TTC549 (cell line): ENCODE results near the gene CCDC127.

Experiments
- FAIRE-seq: peaks from 2 replicates; lab custom pipeline; 2012; peaks lifted over from hg19 to GRCh38; lab: Jason Lieb, UNC

CCDC127 gene

DNA sequence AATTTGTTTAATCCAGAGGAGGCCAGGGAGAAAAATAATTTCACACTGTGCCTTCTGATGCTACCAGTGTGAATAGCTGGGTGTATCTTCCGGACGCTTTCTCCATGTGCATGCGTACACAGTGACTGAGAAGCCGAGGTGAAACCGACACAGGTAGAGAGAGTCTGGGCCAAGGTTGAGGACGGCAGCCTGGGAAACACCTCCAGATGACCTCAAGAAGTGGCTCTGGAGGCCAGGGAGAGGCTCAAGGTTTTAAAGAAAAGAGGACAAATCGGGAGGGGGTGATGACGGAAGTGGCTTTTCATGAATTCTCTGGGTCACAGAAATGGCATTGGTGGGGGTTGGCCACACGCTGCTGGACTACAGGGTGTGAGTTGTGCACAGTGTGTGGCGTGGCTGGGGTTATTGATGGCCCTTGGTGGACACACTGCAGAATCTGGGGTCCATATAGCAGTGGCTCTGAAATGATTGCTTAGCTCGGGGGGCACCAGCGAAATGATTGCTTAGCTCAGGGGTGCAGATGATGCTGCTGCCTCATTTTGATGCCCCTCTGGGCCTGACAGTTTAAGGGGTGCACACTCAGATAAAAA is 60.7 kb downstream of the CCDC127 start:
- FAIRE-seq: no peak

DNA sequence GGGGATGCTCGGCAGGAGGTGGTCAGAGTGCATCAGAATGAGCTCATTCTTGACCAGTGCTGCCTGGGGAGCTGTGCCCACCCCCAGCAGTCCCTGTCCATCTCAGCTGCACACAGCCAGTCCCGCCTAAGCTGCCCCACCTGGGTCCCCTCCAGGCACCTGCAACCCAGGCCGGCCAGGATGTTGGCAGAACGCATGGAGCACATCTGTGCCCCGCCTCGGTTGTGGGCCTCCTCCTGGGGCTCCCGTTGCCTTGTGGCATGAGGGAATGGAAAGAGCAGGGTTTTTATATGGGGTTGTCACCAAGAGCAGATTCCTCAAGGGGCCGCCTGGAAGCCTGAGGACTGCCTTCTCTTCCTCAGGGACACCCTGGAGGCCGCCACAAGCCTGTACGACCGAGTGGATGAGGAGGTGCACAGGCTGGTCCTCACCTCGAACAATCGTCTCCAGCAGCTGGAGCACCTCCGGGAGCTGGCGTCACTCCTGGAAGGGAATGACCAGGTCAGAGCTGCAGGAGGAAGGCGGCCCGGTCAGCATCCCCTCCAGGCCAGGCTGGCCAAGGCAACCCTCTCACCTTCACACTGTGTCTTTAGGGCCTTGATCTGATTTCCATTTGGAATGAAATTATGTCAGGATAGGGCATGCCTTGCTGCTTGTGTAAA is 61.4 kb downstream of the CCDC127 start:
- FAIRE-seq: no peak

DNA sequence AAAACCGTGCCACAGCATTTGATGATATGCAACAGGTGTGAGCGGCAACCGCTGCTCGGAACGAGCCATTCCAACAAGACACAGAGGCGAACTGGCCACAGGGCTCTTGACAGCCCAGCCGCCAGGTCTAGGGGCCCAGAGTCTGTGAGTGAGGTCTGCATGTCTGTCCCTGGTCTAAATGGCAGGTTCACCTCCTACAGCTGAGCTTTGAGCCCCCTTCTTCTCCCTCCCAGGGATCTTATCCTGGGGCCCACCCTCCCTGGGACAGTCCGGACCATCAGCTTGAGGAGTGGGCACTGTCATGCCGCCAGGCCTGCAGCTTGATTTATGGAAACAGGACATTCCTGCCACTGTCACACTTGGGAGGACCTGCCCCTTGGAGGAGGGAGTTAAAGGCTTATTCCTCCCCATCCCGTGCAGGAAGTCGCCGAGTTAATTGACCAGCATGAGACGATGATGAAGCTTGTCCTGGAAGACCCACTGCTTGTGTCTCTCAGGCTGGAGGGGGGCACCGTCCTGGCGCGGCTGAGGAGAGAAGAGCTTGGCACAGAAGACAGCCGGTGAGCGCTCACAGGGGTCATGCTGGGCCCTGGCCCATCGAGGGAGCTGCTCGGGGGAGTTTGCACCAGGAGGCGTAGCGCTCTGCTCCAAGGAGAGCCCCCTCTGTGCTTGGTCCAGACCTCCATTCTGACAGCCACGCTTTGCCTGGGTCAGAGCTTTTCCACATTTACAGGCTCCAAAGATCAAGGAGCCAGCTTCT is 62.1 kb downstream of the CCDC127 start:
- FAIRE-seq: no peak

DNA sequence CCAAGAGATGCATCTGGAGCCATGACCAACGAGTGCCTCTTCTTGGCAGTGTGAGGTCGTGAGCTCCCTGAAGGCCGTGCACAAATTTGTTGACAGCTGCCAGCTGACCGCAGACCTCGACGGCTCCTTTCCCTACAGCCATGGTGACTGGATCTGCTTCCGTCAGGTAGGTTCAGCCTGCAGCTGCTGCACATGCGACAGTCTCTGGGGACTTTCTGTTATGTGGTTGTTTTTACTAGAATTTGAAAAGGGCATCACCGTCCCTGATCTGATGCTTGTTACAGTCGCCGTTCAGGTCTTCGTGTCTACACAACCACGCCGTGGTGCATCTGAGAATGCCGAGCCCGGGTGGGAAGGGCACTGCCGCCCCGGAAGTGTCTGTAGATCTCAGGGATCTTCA is 63.1 kb downstream of the CCDC127 start:
- no peak for FAIRE-seq

DNA sequence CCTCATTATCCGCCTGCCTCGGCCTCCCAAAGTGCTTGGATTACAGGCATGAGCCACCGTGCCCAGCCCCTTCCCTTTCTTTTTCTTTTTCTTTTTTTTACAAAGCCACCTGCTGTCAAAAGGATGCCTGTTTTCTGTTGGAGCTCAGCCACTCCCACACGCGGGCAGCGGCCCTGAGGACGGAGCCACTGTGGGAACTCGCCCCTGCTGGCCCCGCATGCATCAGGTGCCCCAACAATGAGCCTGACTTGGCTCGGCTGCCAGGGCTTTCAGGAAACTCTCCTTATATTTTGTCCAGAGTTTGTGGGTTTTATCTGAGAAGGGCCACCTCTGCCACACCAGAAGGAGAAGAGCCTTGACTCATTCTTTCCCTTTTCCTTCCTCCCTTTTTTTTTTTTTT is 63.7 kb downstream of the CCDC127 start:
- no peak for FAIRE-seq

DNA sequence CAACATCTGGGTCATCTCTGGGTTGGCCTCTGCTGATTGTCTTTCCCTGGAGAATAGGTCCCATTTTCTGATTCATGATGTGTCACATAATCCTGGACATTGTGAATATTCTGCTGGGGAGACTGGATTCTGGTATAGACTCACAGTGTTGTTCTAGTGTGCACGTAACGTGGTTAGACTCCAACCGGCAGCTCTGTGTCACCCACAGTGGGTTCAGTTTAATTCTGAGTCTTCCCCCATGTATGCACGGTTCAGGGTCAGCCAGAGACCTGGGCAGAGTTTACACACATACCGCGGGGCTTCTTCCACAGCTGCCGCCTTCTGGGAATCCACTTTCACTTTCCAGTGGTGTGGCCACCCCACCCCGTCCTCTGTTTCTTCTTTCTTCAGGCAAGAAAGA is 64.7 kb downstream of the CCDC127 start:
- FAIRE-seq: no peak

DNA sequence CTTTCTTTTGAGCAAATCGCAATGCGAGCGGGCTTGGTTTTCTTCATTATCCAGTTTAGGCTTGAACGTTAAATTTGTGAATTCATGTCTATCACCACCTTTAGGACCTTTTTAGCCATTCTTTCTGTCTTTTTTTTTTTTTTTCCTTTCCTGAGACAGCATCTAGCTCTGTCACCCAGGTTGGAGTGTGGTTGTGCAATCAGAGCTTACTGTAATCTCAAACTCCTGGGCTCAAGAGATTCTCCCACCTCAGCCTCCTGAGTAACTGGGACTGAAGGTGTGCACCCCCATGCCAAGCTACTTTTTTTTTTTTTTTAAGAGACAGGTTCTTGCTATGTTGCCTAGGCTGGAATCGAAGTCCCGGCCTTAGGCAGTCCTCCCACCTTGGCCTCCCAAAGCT is 65.9 kb downstream of the CCDC127 start:
- FAIRE-seq: no peak

DNA sequence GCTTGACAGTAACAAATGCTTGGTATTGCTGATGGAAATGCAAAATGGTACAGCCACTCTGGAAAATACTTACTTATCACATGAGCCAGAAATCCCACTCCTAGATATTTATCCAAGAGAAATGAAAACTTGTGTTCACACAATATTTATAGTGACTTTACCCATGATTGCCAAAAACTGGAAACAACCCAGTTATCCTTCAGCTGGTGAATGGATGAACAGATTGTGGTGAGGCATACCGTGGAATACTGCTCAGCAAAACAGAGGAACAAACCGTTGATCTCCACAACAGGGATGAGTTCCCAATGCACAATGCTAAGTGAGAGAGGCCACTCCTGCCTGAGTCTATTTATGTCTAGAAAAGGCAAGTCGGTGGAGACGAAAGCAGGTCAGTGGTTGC is 67.2 kb downstream of the CCDC127 start:
- FAIRE-seq: no peak

DNA sequence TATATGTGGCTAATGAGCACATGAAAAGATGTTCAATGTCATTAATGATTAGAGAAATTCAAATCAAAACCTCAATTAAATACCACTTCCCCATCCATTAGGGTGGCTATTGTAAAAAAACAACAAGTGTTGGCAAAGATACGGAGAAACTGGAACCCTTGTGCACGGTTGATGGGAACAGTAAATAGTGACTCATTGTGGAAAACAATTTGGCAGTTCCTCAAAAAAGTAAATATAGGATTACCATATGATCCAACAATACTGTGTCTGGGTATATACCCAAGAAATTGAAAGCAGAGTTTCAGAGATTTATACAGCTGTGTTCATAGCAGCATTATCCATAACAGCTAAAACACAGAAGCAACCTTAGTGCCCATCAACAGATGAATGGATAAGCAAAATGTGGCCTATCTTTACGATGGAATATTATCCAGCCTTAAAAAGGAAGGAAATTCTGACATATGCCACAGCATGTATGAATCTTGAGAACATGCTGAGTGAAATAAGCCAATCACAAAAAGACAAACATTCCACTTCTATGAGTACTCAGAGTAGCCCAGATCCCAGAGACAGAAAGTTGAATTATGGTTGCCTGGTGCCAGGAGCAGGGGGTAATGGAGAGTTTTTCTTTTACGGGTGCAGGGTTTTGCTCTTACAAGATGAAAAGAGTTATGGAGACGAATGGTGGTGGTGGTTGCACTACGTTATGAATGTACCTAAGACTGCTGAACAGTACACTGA is 68.0 kb downstream of the CCDC127 start:
- FAIRE-seq: no peak

DNA sequence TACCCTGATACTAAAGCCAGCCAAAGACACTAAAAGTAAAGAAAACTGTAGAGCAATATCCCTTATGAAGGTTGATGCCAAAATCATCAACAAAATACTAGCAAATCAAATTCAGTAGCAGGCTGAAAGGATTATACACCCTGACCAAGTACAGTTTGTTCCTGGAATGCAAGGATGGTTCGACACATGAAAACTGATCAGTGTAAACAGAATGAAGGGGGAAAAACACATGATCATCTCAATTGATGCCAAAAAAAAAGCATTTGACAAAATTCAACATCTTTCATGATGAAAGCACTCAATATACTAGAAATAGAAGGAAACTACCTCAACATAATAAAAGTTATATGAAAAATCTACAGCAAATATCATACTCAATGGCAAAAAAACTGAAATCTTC is 70.2 kb downstream of the CCDC127 start:
- FAIRE-seq: no peak
